Measurements from ENCODE around the gene ZBTB20. TPM values are rescaled to one million over a fixed set of nuclear protein-coding genes. Genes with fewer than 3 reads are reported as not detected.

The ZBTB20 gene
- total and polyA plus RNA-seq, 12 donors: 2.8 to 167 (median 108) TPM

DNA sequence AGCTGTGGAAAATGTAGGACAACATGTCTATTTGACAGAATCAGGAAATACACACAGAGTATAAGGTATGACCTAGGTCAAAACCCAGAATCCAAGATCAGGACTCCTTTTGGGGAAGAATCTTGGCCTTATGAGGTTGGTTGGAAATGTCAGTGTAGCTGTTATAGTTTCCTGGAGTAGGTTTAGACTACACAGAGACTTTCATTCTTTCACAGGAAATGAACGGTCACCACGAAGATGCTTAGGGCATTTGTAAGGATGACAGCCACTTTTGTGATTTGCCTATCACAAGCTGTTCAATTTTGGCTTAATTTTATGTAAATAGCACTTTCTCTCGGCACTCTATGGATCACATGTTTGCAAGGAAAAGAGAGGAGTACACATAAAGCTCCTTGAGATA, 18.6 kb upstream of the ZBTB20 start:
- Histone ChIP-seq H3K4me3 (no peak overlapping the region), H3K36me3 (replicated peaks in 1 of 2) (no peaks in the 10 kb centered on the region), H3K9me3 (replicated peaks in 1 of 3) (no peaks in the 10 kb centered on the region), H3K27ac (no peak overlapping the region), H3K4me1 (replicated peaks in 1 of 2) (no peaks in the 10 kb centered on the region), H3K27me3 (no peaks in the 10 kb centered on the region)
- no peak for TF ChIP-seq POLR2A (IDR thresholded peaks at IDR 0.05)
- TF ChIP-seq, protein P1, sequence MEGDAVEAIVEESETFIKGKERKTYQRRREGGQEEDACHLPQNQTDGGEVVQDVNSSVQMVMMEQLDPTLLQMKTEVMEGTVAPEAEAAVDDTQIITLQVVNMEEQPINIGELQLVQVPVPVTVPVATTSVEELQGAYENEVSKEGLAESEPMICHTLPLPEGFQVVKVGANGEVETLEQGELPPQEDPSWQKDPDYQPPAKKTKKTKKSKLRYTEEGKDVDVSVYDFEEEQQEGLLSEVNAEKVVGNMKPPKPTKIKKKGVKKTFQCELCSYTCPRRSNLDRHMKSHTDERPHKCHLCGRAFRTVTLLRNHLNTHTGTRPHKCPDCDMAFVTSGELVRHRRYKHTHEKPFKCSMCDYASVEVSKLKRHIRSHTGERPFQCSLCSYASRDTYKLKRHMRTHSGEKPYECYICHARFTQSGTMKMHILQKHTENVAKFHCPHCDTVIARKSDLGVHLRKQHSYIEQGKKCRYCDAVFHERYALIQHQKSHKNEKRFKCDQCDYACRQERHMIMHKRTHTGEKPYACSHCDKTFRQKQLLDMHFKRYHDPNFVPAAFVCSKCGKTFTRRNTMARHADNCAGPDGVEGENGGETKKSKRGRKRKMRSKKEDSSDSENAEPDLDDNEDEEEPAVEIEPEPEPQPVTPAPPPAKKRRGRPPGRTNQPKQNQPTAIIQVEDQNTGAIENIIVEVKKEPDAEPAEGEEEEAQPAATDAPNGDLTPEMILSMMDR (IDR thresholded peaks at IDR 0.05): no peak
- intact Hi-C loops (cut with DNase I): loop anchor here in 1 of 2 donors (10.0 kb wide), 1 partner anchor 71 kb away; no protein-coding TSS in a partner anchor
- no peak for DNase-seq
- 73 to 84% (median 83%) methylated on average over 3 of the region's 3 CpGs for whole genome bisulfite sequencing, 4 donors

DNA sequence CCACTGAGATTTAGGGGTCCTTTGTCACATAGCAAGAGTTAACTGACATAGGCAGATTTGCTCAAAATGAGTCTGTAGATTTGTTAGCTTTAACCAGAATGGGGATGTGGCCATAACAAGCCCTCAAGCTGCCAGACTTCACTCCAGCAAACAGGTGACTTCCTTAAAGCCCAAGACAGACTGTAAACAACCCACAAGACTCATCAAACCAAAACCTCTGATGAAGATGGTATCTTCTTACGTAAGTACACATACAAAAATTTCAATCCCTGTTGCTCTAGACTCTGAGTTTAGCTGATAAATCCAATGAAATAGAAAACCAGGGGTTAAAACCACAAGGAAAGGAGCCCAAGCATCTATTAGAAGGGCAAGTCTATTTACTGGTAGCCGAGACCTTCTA, 18.2 kb upstream of the ZBTB20 start:
- intact Hi-C loops (cut with DNase I): loop anchor here in 1 of 2 donors (10.0 kb wide), 1 partner anchor 70 kb away; no protein-coding TSS in a partner anchor

DNA sequence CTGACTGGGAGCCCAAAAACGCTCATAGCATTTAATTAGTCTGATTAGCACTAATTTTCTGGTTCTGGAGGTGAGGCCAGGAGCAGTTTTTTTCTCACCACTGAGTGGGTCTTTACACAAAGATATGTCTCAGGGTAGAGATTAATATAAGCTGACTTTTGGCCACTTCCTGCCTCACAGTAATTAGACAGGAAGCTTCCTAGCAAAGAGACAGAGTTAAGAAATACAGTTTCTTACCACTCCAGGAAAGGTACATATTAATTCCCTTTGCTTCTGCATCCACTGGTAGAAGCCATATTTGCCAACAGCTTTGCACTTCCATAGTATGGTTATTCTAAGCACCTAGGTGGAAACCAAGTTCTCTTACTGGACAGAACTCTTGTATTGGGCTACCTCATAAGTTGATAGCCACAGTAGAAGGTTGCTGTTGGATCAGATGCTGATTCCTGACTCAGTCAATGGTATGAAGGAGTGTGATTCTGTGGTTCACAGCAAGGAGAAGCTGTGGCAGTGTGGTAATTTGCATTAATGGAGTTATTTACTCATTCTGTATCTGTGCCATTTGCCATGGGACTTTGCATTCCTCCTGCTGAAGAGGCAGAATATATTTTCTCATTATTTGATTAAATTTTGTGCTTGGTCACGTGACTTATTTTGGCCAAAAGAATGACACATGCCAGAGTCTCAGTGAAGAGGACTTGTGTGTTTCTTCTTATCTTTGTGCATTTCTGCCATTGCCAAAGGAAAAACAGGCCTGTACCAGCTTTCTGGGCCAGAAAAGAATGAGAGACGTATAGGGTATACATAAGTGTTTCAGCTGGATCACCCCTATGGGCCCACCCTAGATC, 17.5 kb upstream of the ZBTB20 start:
- TF ChIP-seq, protein P1 (IDR thresholded peaks at IDR 0.05): no peak
- no peak for TF ChIP-seq POLR2A (IDR thresholded peaks at IDR 0.05)
- no peak overlapping the region for H3K4me3 ChIP-seq
- H3K27ac ChIP-seq: no peak overlapping the region
- no peaks in the 10 kb centered on the region for H3K27me3 ChIP-seq
- no peaks in the 10 kb centered on the region for H3K4me1 ChIP-seq (replicated peaks in 1 of 2)
- 87 to 96% (median 93%) methylated on average over 3 of the region's 3 CpGs for WGBS, 4 donors
- intact Hi-C loops (cut with DNase I): loop anchor here in 1 of 2 donors (10.0 kb wide), 1 partner anchor 70 kb away; no protein-coding TSS in a partner anchor
- no peaks in the 10 kb centered on the region for H3K9me3 ChIP-seq (replicated peaks in 1 of 3)
- DNase-seq: no peak
- H3K36me3 ChIP-seq (replicated peaks in 1 of 2): no peaks in the 10 kb centered on the region

More for the DNA sequence above, 18.2 kb upstream of the ZBTB20 start:
- H3K9me3 ChIP-seq (replicated peaks in 1 of 3): no peaks in the 10 kb centered on the region
- H3K27me3 ChIP-seq: no peaks in the 10 kb centered on the region
- TF ChIP-seq POLR2A (IDR thresholded peaks at IDR 0.05): no peak
- TF ChIP-seq, protein P1 (IDR thresholded peaks at IDR 0.05): no peak
- no peak for DNase-seq
- H3K4me1 ChIP-seq (replicated peaks in 1 of 2): no peaks in the 10 kb centered on the region
- WGBS, 4 donors: 90 to 100% (median 96%) methylated on average over 2 of the region's 2 CpGs
- H3K36me3 ChIP-seq (replicated peaks in 1 of 2): no peaks in the 10 kb centered on the region
- no peak overlapping the region for H3K4me3 ChIP-seq
- no peak overlapping the region for H3K27ac ChIP-seq

DNA sequence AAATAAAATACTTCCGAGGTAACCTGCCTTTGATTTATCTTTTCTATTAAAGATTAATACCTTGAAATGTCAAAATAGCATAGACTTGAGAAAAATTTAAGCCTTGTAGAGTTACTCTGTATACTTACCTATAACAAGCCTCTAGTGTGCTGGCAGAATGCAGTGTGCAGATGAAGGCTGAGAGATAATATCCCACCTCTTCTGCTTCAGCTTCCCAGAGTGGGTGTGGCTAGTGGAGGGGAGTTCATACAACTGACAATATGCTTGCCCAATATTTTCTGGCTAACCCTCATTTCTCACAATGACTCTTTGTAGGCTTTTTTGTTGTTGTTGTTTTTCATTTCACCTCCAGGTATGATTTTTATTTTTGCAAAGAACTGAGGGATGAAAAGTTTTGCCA, 15.7 kb upstream of the ZBTB20 start:
- Histone ChIP-seq H3K4me1 (replicated peaks in 1 of 2) (no peaks in the 10 kb centered on the region), H3K27ac (no peak overlapping the region), H3K27me3 (no peaks in the 10 kb centered on the region), H3K4me3 (no peak overlapping the region), H3K36me3 (replicated peaks in 1 of 2) (no peaks in the 10 kb centered on the region), H3K9me3 (replicated peaks in 1 of 3) (no peaks in the 10 kb centered on the region)
- no peak for TF ChIP-seq POLR2A (IDR thresholded peaks at IDR 0.05)
- TF ChIP-seq, protein P1 (IDR thresholded peaks at IDR 0.05): no peak
- intact Hi-C loops (cut with DNase I): loop anchor here in 1 of 2 donors (10.0 kb wide), 1 partner anchor 68 kb away; no protein-coding TSS in a partner anchor
- 43 to 65% (median 52%) methylated on average over 1 of the region's 1 CpG for WGBS, 4 donors
- DNase-seq: no peak
